SK-N-SH treated with all-trans-retinoic acid at 6 μM for 48 hours (cell line): ENCODE data around the gene HIF3A.

ENCODE experiments used
- ATAC-seq: fragments of 200-7000 bp; cut with Tn5 transposase; 3 replicates; pipeline ENCODE4 v1.9.1; 2020; ENCODE audit warnings: mild to moderate bottlenecking, moderate library complexity
- BACH2 ChIP-seq: fragments of 250-450 bp; sonication (Bioruptor Pico); IDR thresholded peaks from 2 replicates; pipeline ENCODE4 v1.9.0; 2021; ENCODE audit warnings: mild to moderate bottlenecking, borderline replicate concordance
- CREB5 ChIP-seq: fragments of 250-450 bp; sonication (Bioruptor Pico); IDR thresholded peaks from 2 replicates; pipeline ENCODE4 v1.5.1; 2020; ENCODE audit warnings: low read depth, mild to moderate bottlenecking, moderate library complexity
- CSDC2 ChIP-seq: fragments of 250-450 bp; sonication (Bioruptor Pico); IDR thresholded peaks from 2 replicates; pipeline ENCODE4 v1.5.0; 2020; ENCODE audit warnings: mild to moderate bottlenecking, moderate library complexity
- CSRNP3 ChIP-seq: fragments of 250-450 bp; sonication (Bioruptor Pico); IDR thresholded peaks from 2 replicates; pipeline ENCODE4 v1.5.1; 2021; ENCODE audit warnings: mild to moderate bottlenecking, moderate library complexity
- ESRRG ChIP-seq: fragments of 250-450 bp; sonication (Bioruptor Pico); IDR thresholded peaks from 2 replicates; pipeline ENCODE4 v1.6.1; 2021; ENCODE audit warnings: mild to moderate bottlenecking
- GLIS3 ChIP-seq: fragments of 250-450 bp; sonication (Bioruptor Pico); IDR thresholded peaks from 2 replicates; pipeline ENCODE4 v1.5.0; 2020; ENCODE audit warnings: mild to moderate bottlenecking, moderate library complexity
- ISL1 ChIP-seq: fragments of 250-450 bp; sonication (Bioruptor Pico); IDR thresholded peaks from 2 replicates; pipeline ENCODE4 v2.1.2; 2022; ENCODE audit warnings: mild to moderate bottlenecking, moderate library complexity
- OSR1 ChIP-seq: fragments of 250-450 bp; sonication (Bioruptor Pico); IDR thresholded peaks from 2 replicates; pipeline ENCODE4 v1.8.0; 2022; ENCODE audit warnings: moderate library complexity, mild to moderate bottlenecking, inconsistent platforms
- PPARA ChIP-seq: fragments of 250-450 bp; sonication (Bioruptor Pico); IDR thresholded peaks from 2 replicates; pipeline ENCODE4 v1.5.0; 2020; ENCODE audit warnings: mild to moderate bottlenecking, borderline replicate concordance
- RARB ChIP-seq: fragments of 250-450 bp; sonication (Bioruptor Pico); IDR thresholded peaks from 2 replicates; pipeline ENCODE4 v1.8.0; 2021; ENCODE audit warnings: mild to moderate bottlenecking, moderate library complexity
- SNAI2 ChIP-seq: fragments of 250-450 bp; sonication (Bioruptor Pico); IDR thresholded peaks from 2 replicates; pipeline ENCODE4 v1.5.0; 2020; ENCODE audit warnings: mild to moderate bottlenecking, moderate library complexity
- TCF4 ChIP-seq: fragments of 250-450 bp; sonication (Bioruptor Pico); IDR thresholded peaks from 2 replicates; pipeline ENCODE4 v1.8.0; 2021; ENCODE audit warnings: mild to moderate bottlenecking, moderate library complexity, borderline replicate concordance
- TOX ChIP-seq: fragments of 250-450 bp; sonication (Bioruptor Pico); IDR thresholded peaks from 2 replicates; pipeline ENCODE4 v1.8.0; 2021; ENCODE audit warnings: mild to moderate bottlenecking, moderate library complexity, borderline replicate concordance
- TSHZ2 ChIP-seq: fragments of 250-450 bp; sonication (Bioruptor Pico); IDR thresholded peaks from 2 replicates; pipeline ENCODE4 v1.5.0; 2020; ENCODE audit warnings: mild to moderate bottlenecking, moderate library complexity
- ZFP3 ChIP-seq: fragments of 250-450 bp; sonication (Bioruptor Pico); IDR thresholded peaks from 2 replicates; pipeline ENCODE4 v1.5.0; 2020; ENCODE audit warnings: mild to moderate bottlenecking, moderate library complexity
- ZFP30 ChIP-seq: fragments of 450-650 bp; formaldehyde crosslinking; IDR thresholded peaks from 2 replicates; pipeline ENCODE4 v1.5.0; 2022; ENCODE audit warnings: mild to moderate bottlenecking, moderate library complexity
- ZNF8 ChIP-seq: fragments of 450-650 bp; formaldehyde crosslinking; IDR thresholded peaks from 2 replicates; pipeline ENCODE4 v1.5.0; 2020; ENCODE audit warnings: mild to moderate bottlenecking, moderate library complexity

Gene HIF3A

GRCh38 chr19:46326608-46327007 is 29.8 kb downstream of the HIF3A start:
- no peak for ATAC-seq
- TF ChIP-seq CSDC2 (no peak), CREB5 (no peak), TCF4 (CRISPR knock-in tag) (no peak), TOX (CRISPR knock-in tag) (no peak), OSR1 (no peak)

- no peak for ATAC-seq
- TF ChIP-seq TSHZ2 (CRISPR knock-in tag) (no peak), RARB (CRISPR knock-in tag) (no peak), SNAI2 (no peak), ZFP3 (CRISPR knock-in tag) (no peak), ISL1 (CRISPR knock-in tag) (no peak)
These were observed 31.2 kb downstream of the HIF3A start for GRCh38 chr19:46328079-46328478.

GRCh38 chr19:46330319-46330918 is 33.6 kb downstream of the HIF3A start:
- no peak for TF ChIP-seq ISL1 (CRISPR knock-in tag)
- TF ChIP-seq GLIS3 = no peak
- TF ChIP-seq, all 23 proteins: peak for 0
- ATAC-seq = no peak

- ATAC-seq = no peak
- no peak for TF ChIP-seq CSRNP3 (CRISPR knock-in tag)
- no peak for TF ChIP-seq SNAI2
- TF ChIP-seq ZNF8 (CRISPR knock-in tag) = no peak
- no peak for TF ChIP-seq ESRRG (CRISPR knock-in tag)
- TF ChIP-seq TOX (CRISPR knock-in tag) = no peak
- TF ChIP-seq RARB (CRISPR knock-in tag) = no peak
- no peak for TF ChIP-seq BACH2
- TF ChIP-seq CSDC2 = no peak
- TF ChIP-seq OSR1 = no peak
- TF ChIP-seq TSHZ2 (CRISPR knock-in tag) = no peak
- no peak for TF ChIP-seq CREB5
These were observed 40.6 kb downstream of the HIF3A start for GRCh38 chr19:46337487-46337886.

- no peak for ATAC-seq
- TF ChIP-seq PPARA (CRISPR knock-in tag) = no peak
- no peak for TF ChIP-seq SNAI2
- TF ChIP-seq ZFP30 (CRISPR knock-in tag) = no peak
These were observed 42.6 kb downstream of the HIF3A start for GRCh38 chr19:46339446-46339845.
